HG03521 (cell line): ENCODE results near the gene SCYGR4.
"Not testable (repeated sequence)": the region's sequence is repeated elsewhere in the genome, so short reads cannot be mapped to it uniquely, and the experiment has no call there.

ENCODE experiments used
- ATAC-seq: cut with Tn5 transposase; IDR thresholded peaks from one replicate; pipeline ENCODE4 v1.9.1; 2021; ENCODE audit warnings: mild to moderate bottlenecking, moderate library complexity; ENCODE audit not compliant: unreplicated experiment

SCYGR4 gene

GRCh38 chr2:227665189-227665940, 48.1 kb downstream of the SCYGR4 start:
- ATAC-seq: no peak

GRCh38 chr2:227666631-227667170, 49.4 kb downstream of the SCYGR4 start, which contains the start of gene SCYGR5:
Gene SCYGR5 (plus strand): TSS chr2:227666804. CDS start chr2:227666804, 0 bp downstream.
- not testable (repeated sequence) for ATAC-seq
